COLO668 (cell line): ENCODE measurements around the gene RRAD.

Source experiments
- DNase-seq: peaks from one replicate; lab custom pipeline; 2025; ENCODE audit not compliant: unreplicated experiment; lab: John Stamatoyannopoulos, UW

RRAD gene

DNA sequence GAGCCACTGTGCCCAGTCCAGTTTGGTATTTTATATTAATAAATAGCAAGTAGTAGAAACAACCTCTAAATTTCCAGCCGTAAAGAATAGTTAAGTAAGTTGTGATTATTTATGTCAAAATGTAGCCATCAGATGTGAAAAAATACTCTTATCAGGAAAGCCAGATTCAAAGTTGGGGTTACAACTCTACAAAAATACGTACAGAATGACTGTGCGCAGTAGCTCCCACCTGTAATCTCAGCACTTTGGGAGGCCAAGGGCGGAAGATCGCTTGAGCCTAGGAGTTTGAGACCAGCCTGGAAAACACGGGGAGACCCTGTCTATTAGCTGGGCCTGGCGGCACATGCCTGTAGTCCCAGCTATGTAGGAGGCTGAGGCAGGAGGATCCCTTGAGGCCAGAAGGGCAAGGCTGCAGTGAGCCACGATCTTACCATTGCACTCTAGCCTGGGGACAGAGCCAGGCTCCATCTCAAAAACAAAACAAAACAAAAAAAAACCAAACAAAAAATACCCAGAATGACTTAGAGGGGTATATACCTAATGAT is 43.3 kb downstream of the RRAD start:
- DNase-seq: no peak

DNA sequence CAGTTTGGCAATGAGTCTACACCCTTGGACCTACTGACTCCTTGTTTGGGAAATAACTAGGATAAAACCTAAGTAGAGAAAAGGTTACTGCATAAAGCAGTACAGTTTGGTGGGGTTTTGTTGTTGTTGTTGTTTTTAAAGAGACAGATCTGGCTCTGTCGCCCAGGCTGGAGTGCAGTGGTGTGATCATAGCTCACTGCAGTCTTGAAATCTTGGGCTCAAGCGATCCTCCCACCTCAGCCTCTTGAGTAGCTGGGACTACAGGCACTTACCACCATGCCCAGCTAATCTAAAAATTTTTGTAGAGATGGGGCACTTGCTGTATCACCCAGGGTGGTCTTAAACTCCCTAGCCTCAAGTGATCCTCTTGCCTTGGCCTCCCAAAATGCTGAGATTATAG is 43.8 kb downstream of the RRAD start:
- DNase-seq: no peak

DNA sequence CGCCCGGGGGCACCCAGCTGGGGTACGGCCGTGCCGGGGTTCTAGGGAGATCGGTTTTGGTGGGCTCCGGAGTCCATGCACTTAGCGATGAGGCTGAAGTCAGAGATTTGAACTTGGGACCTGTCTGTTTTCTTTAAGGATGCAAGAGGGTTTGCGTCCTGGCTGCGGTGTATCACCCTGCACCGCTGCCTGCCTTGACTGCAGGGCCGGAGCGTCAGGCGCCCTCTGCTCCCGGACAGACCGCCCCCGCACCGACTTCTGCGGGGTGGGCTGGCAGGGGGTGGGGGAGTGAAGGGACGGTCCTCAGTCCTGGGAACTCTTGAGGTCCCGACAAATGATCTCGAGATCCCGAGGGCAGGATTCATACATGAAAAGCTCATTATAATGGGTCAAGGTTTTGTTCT is 44.3 kb downstream of the RRAD start:
- no peak for DNase-seq

DNA sequence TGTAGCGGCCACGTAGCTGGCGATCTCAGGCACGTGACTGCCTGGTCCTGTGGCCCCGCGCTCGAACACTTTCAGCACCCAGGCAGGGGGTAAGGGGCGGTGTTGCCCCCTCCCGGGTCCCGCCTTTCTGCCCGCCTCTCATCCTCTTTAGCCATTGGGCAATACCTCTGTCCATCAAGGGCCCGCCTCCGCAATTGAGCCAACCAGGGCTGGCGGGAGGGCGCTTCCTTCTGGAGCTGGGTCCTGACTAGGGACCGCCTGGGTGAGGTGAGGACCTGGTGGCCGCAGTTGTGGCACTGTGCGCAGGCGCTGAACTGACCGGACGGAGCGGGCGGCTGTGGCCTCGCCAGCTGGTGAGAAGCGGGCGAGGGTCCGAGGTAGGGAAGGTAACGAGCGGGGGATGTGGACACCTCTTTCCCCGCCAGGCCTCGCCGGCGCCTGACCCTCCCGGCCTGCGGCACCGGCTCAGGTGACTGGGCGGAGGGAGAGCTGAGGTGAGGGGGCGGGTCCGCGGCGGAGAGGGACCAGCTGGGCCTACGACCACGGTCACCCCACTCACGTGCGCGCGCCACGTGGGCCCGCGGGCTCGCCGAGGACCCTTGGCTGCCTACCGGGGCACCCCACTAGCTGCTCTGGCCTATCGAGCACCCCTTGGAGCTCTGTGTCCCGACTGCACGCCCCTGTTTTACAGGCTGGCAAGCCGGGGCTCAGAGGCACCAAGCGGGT is 44.9 kb downstream of the RRAD start, which contains the start of gene PDP2:
TSS of gene PDP2 (plus strand) at position 228 of the 726 bp plus-strand sequence. CDS start 3,770 bp downstream, outside the sequence.
- peak; percentile 94 for DNase-seq

DNA sequence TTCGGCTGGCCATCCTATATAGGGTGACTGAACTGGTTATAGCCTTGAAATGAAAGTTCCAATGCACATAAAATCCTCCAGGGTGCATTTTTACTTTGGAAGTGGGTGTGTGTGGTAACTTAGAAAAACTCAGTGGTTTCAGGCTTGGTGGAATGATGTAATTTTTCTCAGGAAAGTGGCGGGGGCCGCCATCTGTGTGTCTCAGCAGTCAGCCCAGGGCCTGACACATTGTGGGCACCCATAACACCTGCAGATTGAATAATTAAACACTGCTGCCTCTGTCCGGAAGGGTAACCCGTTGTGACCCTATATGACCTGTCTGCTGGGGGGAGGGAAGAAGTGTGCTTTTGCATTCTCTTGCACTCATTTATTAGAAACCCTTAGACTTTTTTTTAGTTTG is 47.3 kb downstream of the RRAD start:
- no peak for DNase-seq

DNA sequence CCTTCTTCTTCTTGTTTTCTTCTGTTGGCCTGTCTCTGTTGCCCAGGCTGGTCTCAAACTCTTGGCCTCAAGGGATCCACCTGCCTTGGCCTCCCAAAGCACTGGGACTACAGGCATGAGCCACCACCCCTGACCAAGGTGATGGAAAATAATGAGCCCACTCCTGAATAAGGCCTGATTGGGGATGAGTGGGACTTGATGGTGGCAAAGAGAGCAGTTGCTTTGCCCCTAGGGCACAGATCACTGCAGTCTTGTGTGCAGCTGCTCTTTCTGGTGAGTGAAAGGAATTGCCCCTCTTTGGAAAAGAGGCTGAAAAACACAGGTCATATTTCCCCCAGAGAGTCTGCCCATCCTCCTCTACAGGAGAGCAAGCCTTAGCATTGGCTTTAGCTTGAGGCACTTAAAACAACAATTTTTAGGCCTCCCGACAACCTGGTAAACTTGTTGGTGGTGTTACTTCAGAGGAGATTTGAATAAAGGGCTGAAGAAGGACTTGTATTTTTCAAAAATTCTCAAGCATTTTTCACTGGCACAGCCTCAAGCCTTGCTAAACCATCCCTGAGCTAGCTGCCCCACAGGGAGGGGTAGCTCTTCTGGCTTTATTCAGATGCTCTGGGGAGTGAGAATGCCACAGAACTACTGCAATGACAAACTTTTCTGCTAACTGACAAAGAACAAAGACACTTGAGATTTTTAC is 51.1 kb downstream of the RRAD start:
- no peak for DNase-seq

DNA sequence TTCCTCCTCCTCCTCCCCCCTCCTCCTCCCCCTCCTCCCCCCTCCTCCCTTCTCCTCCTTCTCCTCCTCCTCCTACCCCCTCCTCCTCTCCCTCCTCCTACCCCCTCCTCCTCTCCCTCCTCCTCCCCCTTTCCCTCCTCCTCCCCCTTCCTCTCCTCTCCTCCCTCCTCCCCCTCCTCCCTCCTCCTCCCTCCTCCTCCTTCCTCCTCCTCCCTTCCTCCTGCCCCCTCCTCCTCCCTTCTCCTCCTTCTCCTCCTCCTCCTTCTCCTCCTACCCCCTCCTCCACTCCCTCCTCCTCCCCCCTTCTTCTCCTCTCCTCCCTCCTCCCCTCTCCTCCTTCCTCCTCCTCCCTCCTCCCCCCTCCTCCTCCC is 51.7 kb downstream of the RRAD start:
- DNase-seq: no peak

DNA sequence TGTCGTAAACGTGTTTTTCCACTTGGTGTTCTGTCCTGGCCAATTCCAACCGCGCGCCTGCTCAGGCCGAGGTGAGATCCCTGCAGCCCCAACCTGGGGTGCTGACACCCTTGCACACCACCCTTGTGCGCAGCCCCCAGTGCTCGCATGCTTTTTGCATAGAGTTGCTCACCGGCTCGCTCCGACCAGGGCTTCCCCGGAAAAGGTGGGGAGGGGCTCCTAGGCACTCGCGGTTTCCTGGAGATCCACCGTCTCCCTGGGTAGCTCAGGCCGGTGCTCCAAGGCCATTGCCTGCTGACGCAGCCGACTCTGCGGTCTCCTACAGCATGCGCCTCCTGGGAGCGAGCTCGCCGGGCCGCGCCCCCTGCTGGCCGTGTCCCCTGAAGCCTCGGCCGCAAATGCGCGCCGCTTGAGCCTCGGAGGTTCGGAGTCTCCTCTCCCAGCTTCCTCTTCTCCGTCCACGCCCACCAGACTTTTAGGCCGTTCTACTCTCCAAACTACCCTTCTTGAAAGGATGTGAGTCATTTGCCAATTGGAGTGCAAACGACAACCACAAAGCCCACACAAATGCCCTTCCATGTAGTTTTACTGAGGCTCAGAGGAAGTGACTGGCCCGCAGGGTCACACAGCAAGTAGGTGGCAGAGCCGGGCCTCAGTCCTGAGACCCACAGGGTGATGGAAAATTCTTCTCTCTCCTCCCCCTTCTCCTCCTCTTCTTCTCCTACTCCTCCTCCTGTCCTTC is 52.2 kb downstream of the RRAD start:
- peak; percentile 85 for DNase-seq

DNA sequence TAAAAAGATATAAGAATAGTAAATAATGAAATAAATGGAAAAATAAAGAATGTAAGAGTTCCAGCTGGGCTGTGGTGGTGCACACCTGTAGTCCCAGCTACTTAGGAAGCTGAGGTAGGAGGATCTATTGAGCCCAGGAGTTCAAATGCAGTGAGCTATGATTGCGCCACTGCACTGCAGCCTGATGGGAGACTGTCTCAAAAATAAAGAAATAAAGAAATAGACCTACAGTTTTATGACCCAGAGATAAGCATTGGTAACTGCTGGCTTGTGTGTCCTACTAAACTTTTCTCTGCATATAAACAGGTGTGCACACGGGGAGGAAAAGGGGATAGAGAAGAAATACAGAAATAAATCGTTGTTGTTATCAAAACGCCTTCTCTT is 52.8 kb downstream of the RRAD start:
- DNase-seq: no peak

DNA sequence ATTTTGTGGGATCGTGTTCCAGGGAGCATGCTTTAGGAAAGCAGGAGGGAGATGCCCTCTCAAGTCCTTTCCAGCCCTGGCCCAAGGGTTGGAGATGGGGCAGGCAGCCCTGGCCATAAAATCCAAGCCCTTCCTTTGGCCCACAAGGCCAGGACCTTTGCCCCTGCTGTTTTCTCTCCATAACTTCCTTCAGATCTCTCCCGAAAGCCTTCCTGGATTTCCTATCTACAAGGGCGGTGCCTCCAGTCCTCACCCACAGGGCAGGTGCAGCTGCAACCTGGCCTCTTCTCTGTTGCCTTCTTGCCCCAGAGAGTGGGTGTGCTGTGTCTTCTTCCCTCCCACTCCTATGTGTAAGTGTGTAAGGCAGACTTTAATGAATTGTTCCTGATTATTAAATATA is 53.5 kb downstream of the RRAD start:
- DNase-seq: no peak
